ENCODE results near the gene HAPLN3.

Gene HAPLN3

GRCh38 chr15:88828791-88829190 is 66.6 kb downstream of the HAPLN3 start:
- no peak overlapping the region for H2AFZ ChIP-seq (ENCODE audit: low read length, unreplicated experiment)
- no peaks in the 10 kb centered on the region for H3K79me2 ChIP-seq (ENCODE audit: control insufficient read depth, insufficient read depth, low read length, unreplicated experiment)
- H3K4me3 ChIP-seq (ENCODE audit: low read depth, low read length), result no peak overlapping the region
- H3K4me1 ChIP-seq (ENCODE audit: control insufficient read depth, insufficient read depth, low read length, unreplicated experiment), result no peaks in the 10 kb centered on the region
- no peak overlapping the region for H3K27ac ChIP-seq (ENCODE audit: low read depth, low read length)
- peaks cover 11% of the 10 kb centered on the region; the same call in 1 of the 2 replicates for H3K27me3 ChIP-seq (ENCODE audit: insufficient read depth, low read length)
- H3K36me3 ChIP-seq (ENCODE audit: insufficient read depth, low read length), result no peaks in the 10 kb centered on the region
